Kidney (tissue), 14 donors: Measurements from ENCODE around the gene RCAN1. TPM values are rescaled to one million over a fixed set of nuclear protein-coding genes. Genes with fewer than 3 reads are reported as not detected.

Source experiments
- DNase-seq, 5 donors: peaks; one replicate each; pipeline ENCODE4 v3.0.0-alpha.2; 2013 to 2020
- FAIRE-seq: peaks from 2 replicates; lab custom pipeline; 2012; peaks lifted over from hg19 to GRCh38; lab: Jason Lieb, UNC
- H3K27ac ChIP-seq, 2 donors: one replicate each; pipeline ENCODE4 v1.7.0; 2013; ENCODE audit warnings: low read depth in 2 of 2, low read length in 2 of 2, inconsistent platforms in 1 of 2
- H3K27me3 ChIP-seq: one replicate; pipeline ENCODE4 v1.7.1; 2013; ENCODE audit warnings: low read length, inconsistent platforms; ENCODE audit not compliant: control insufficient read depth, insufficient read depth
- H3K36me3 ChIP-seq, 3 donors: one replicate each; pipeline versions ENCODE4 v1.7.0 to v1.7.1; 2013; ENCODE audit warnings: low read length in 3 of 3, control low read depth in 1 of 3, inconsistent platforms in 1 of 3; ENCODE audit not compliant: insufficient read depth in 3 of 3, control insufficient read depth in 2 of 3
- H3K4me1 ChIP-seq, 3 donors: one replicate each; pipeline versions ENCODE4 v1.7.0 to v1.7.1; 2013; ENCODE audit warnings: low read length in 3 of 3, inconsistent platforms in 1 of 3, low read depth in 1 of 3; ENCODE audit not compliant: control insufficient read depth in 2 of 3, insufficient read depth in 2 of 3
- H3K4me3 ChIP-seq, 3 donors: one replicate each; pipeline versions ENCODE4 v1.7.0 to v1.8.1; 2013; ENCODE audit warnings: low read length in 3 of 3, control low read depth in 1 of 3, inconsistent platforms in 1 of 3
- H3K9ac ChIP-seq, 3 donors: one replicate each; pipeline versions ENCODE4 v1.7.0 to v1.7.1; 2013; ENCODE audit warnings: low read length in 3 of 3, control low read depth in 1 of 3, inconsistent platforms in 1 of 3
- H3K9me3 ChIP-seq, 3 donors: one replicate each; pipeline versions ENCODE4 v1.7.0 to v1.7.1; 2013; ENCODE audit warnings: low read length in 3 of 3, control low read depth in 1 of 3, inconsistent platforms in 1 of 3; ENCODE audit not compliant: control insufficient read depth in 2 of 3, insufficient read depth in 1 of 3
- CTCF ChIP-seq: IDR thresholded peaks from 3 replicates; pipeline ENCODE4 v1.5.1; 2012; ENCODE audit warnings: mild to moderate bottlenecking, moderate library complexity, borderline replicate concordance; ENCODE audit not compliant: insufficient read depth; ENCODE audit errors: extremely low read depth
- intact Hi-C: fragments of 100-400 bp; cut with DNase I; formaldehyde crosslinking; loops from one replicate; pipeline ENCODE4 v1.11.1; 2022
- polyA plus RNA-seq: library from polyadenylated mRNA; stranded (reverse); fragments of 350-450 nt; fragmentation: Illumina TruSeq; extraction: RNeasy Lipid Tissue Mini Kit (QIAGEN cat#74804); gene quantifications from one replicate; pipeline ENCODE4 v1.2.3, GENCODE V29; 2014; ENCODE audit warnings: low read depth, low replicate concordance; ENCODE audit not compliant: insufficient read depth
- total RNA-seq: library from RNA; stranded (reverse); fragmentation: NEBNext Ultra II Directional; extraction: Animal tissue kit (Norgen Biotek cat#: 25700); gene quantifications from one replicate; pipeline ENCODE4 v1.2.1, GENCODE V29; 2021
- donor health status: control.
- donor health status: control.
- donor health status: control.
- donor health status: control.
- donor health status: control.
- donor health status: DM: yes; HTN: yes; CAD: no.
- donor health status: Normal renal cell carcinoma (clear cell type).

RCAN1 gene
- total and polyA plus RNA-seq, 2 donors from 2014 or later, result 31.3 to 55.3 TPM

GRCh38 chr21:34526241-34526617 lies 88.7 kb downstream of the RCAN1 start:
- Histone ChIP-seq H3K4me1 (peaks cover 0 to 25% (median 16%) of the 10 kb centered on the region in 3 donors), H3K36me3 (peaks cover 0 to 19% (median 10%) of the 10 kb centered on the region in 3 donors), H3K9me3 (no peaks in the 10 kb centered on the region), H3K4me3 (peak overlapping the region; percentile 33 to 94 (median 68)), H3K27ac (peak overlapping the region; percentile 70 to 98), H3K9ac (peak overlapping the region; percentile 22 to 97 (median 92)), H3K27me3 (no peaks in the 10 kb centered on the region)
- TF ChIP-seq CTCF, result no peak
- FAIRE-seq (no peak), DNase-seq (no peak)
- intact Hi-C loops, result no loop called here

- Histone ChIP-seq H3K9ac (peak overlapping the region in 2 of 3 donors; percentile 92 to 97), H3K4me1 (peaks cover 0 to 29% (median 16%) of the 10 kb centered on the region in 3 donors), H3K36me3 (peaks cover 0 to 29% (median 14%) of the 10 kb centered on the region in 3 donors), H3K4me3 (peak overlapping the region; percentile 44 to 94 (median 68)), H3K9me3 (no peaks in the 10 kb centered on the region), H3K27me3 (no peaks in the 10 kb centered on the region), H3K27ac (peak overlapping the region; percentile 70 to 98)
- no peak for TF ChIP-seq CTCF
- intact Hi-C loops, result no loop called here
- DNase-seq, result peak in 3 of 5 donors; percentile 30 to 51 (median 38)
- FAIRE-seq, result no peak
Measured at GRCh38 chr21:34524646-34525601, 90.0 kb downstream of the RCAN1 start.

GRCh38 chr21:34523019-34523555 lies 91.8 kb downstream of the RCAN1 start:
- intact Hi-C loops, result no loop called here
- H3K27me3 ChIP-seq, result no peaks in the 10 kb centered on the region
- no peak for TF ChIP-seq CTCF
- peaks cover 0 to 41% (median 23%) of the 10 kb centered on the region in 3 donors for H3K36me3 ChIP-seq
- H3K9me3 ChIP-seq, result no peaks in the 10 kb centered on the region
- DNase-seq (peak in 1 of 5 donors; percentile 30), FAIRE-seq (no peak)
- H3K4me3 ChIP-seq, result peak overlapping the region in 1 of 3 donors; percentile 68
- H3K27ac ChIP-seq, result peak overlapping the region; percentile 8 to 59
- peaks cover 0 to 30% (median 16%) of the 10 kb centered on the region in 3 donors for H3K4me1 ChIP-seq
- no peak overlapping the region for H3K9ac ChIP-seq
